Activated effector memory CD4-positive, alpha-beta T cell treated with anti-CD3 and anti-CD28 coated beads, Interleukin-2, amount 50 U/mL, for 16 hours (primary cell): Measurements from ENCODE around the gene SVIL.
"Not testable (repeated sequence)": the region's sequence is repeated elsewhere in the genome, so short reads cannot be mapped to it uniquely, and the experiment has no call there.

Experiments used
- DNase-seq: peaks from one replicate; pipeline ENCODE4 v3.0.0-alpha.2; 2020

Gene SVIL

GRCh38 chr10:29446327-29446726, 188.4 kb downstream of the SVIL start:
- no peak for DNase-seq

DNA sequence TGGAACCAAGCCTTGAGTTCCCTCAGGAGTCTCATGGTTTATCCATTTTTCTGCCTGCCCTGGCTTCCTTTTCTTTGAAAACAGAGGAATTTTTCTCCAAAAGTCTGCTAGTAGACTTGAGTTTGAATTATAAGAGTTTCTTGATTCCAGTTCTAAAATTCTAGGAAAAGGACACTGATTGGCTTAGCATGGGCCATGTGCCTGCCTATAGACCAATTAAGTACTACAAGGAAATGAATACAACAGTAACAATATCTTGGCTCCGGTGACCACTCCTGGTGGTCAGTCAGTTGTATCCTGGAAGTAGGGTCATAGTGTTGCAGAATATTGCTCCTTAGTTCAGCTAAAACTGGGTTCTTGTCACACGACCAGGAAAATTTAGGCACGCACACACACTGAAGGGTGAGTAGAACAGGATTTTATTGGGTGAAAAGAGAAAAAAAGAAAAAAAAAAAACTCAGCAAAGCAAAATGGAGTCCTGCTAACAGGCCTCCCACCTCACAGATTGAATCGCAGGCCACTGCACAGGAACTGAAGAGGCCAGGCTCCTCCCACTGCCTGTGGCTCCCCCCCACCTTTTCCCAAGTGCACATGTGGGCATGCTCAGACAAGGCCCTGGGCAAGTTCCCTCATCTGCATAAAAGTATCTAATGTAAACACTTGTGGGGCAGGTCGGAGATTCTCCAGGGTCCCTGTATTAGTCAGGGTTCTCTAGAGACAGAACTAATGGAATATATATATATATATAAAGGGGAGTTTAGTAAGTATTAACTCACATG, 190.8 kb downstream of the SVIL start:
- no peak for DNase-seq

- no peak for DNase-seq
Observed at GRCh38 chr10:29440981-29441380, 193.8 kb downstream of the SVIL start.

DNA sequence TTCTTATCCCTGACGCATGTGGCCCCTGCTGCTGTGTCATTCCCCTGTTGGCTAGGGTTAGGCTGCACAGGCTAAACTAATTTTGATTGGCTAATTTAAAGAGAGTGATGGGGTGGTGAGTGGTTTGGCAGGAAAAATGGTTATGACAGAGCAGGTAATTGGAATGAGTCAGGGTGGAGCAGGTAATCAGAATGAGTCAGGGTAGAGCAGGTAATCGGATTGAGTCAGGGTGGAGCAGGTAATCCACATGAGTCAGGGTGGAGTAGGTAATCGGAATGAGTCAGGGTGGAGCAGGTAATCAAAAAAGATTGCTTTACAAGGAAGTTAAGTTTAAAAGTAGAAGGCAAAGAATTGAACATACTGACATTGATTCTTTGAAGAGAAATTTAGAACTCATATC, 195.8 kb downstream of the SVIL start:
- not testable (repeated sequence) for DNase-seq

- DNase-seq: no peak
Observed at GRCh38 chr10:29438271-29438670, 196.5 kb downstream of the SVIL start.

DNA sequence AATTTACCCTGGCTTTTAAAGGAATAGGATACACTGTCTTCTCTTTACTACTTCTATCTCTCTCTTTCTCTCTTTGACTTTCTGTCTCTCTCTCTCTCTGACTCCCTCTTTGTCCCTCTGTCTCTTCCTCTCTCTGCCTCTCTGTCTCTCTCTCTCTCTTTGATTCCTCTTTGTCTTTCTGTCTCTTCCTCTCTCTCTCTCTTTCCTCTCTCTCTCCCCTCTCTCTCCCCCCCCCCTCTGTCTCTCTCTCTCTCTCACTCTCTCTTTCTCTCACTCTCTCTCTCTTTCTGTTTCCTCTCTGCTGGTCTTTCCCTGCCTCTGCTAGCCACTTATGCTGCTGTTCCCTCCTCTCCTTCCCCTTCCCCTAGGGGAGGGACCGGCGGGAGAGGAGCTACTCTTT, 196.9 kb downstream of the SVIL start:
- DNase-seq: no peak

DNA sequence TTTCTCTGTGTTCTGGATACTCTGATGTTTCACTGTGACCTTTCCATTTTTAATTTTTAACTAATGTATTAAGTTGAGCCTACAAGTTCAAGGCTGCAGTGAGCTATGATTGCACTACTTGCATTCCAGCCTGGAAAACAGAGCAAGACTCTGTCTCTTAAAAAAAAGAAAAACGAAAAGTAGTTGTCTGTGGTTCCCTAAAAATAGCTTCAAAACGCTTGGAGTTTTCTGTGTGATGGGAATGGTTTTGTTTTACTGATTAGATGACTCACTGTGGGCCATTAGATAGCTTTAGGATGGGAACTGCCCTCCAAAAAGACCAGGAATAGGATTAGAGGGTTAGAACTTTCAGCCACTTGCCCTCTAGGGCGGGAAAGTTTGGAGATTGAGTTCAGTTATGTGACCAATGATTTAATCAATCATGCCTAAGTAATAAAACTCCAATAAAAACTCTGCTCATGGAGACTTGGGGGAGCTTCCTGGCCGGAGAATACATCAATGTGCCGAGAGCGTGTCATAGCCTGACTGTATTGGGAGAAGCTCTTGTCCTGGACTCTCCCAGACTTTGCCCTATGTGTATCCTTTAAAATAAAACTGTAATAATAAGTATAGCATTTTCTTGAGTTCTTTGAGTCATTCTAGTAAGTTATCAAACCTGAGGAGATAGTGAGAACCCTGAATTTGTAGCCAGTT, 198.8 kb downstream of the SVIL start:
- no peak for DNase-seq

GRCh38 chr10:29434111-29434510, 200.7 kb downstream of the SVIL start:
- no peak for DNase-seq

- DNase-seq: no peak
Observed at GRCh38 chr10:29431711-29432110, 203.1 kb downstream of the SVIL start.

- no peak for DNase-seq
Observed at GRCh38 chr10:29430101-29430500, 204.7 kb downstream of the SVIL start.

DNA sequence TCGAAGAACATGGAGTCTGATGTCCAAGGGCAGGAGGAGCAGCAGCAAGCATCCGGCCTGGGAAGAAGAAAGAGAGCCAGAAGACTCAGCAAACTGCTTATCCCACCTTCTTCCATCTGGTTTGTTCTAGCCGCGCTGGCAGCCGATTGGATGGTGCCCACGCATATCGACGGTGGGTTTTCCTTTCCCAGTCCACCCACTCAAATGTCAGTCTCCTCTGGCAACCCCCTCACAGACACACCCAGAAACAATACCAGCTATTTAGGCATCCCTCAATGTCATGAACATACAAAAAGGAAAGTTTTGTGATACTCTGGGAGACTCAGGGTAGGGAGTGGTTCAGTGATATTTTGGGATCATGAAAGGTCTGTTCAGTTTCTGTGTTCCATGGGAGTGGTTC, 206.3 kb downstream of the SVIL start:
- no peak for DNase-seq

- DNase-seq: no peak
Observed at GRCh38 chr10:29427667-29428066, 207.1 kb downstream of the SVIL start.

DNA sequence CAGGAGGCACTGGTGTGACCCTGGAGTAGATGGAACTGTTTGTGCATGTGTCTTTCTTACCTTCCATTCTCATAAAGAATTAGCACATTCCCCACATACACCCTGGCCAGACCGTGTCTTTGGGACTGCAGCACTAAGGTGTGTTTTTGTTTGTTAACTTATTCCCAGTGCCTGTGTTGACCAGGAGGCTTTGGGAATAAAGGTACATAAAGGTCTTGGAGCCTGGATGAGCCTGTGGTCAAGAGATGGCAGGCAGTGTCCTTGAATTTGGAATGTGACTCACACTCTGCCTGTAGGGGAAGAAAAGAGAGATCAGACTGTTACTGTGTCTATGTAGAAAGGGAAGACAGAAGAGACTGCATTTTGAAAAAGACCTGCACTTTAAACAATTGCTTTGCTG, 208.4 kb downstream of the SVIL start:
- DNase-seq: no peak

- DNase-seq: no peak
Observed at GRCh38 chr10:29424017-29424416, 210.8 kb downstream of the SVIL start.

GRCh38 chr10:29420744-29421143, 214.0 kb downstream of the SVIL start:
- no peak for DNase-seq

- no peak for DNase-seq
Observed at GRCh38 chr10:29417324-29417723, 217.4 kb downstream of the SVIL start.

- DNase-seq: no peak
Observed at GRCh38 chr10:29415876-29416275, 218.9 kb downstream of the SVIL start.

GRCh38 chr10:29414501-29414900, 220.3 kb downstream of the SVIL start:
- DNase-seq: no peak

DNA sequence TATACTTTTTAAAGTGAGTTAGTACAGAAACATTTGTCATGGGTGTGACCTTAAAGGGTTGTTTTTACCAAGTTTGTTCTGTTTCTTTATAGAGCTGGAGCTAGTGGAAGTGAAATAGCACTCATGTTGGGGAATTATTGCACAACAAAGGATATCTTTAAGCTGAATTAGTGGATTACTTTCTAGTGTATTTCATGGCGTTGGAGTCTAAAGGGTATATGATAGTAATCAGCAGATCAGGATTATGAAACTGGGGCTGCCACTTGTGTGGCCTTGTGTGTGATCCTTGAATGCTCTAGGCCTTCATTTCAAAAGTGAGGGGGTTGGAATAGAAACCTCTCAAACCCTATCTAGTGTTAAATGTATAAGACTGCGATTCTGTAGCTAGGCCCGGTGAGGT, 222.3 kb downstream of the SVIL start:
- no peak for DNase-seq

GRCh38 chr10:29411666-29412315, 223.0 kb downstream of the SVIL start:
- no peak for DNase-seq

GRCh38 chr10:29409241-29410054, 225.3 kb downstream of the SVIL start:
- peak; percentile 80 for DNase-seq

- no peak for DNase-seq
Observed at GRCh38 chr10:29408847-29409240, 225.9 kb downstream of the SVIL start.
